Nephron (organoid): ENCODE results near the gene ZFP36L1.

Source experiments
- H3K27ac Mint-ChIP-seq, 3 experiments: 2 replicates each; pipeline ENCODE4 v1.8.0; 2020; ENCODE audit warnings: mixed read lengths in 3 of 3, mild to moderate bottlenecking in 2 of 3, moderate library complexity in 1 of 3
- H3K27me3 Mint-ChIP-seq: 2 replicates; pipeline ENCODE4 v1.8.0; 2021; ENCODE audit warnings: low read depth, mild to moderate bottlenecking, moderate library complexity, mixed read lengths
- H3K36me3 Mint-ChIP-seq: 2 replicates; pipeline ENCODE4 v1.8.0; 2020; ENCODE audit warnings: low read depth, mixed read lengths
- H3K4me1 Mint-ChIP-seq: 2 replicates; pipeline ENCODE4 v1.8.0; 2020; ENCODE audit warnings: mixed read lengths
- H3K4me3 Mint-ChIP-seq, 3 experiments: 2 replicates each; pipeline ENCODE4 v1.8.0; 2020; ENCODE audit warnings: mild to moderate bottlenecking in 3 of 3, mixed read lengths in 3 of 3, moderate library complexity in 2 of 3
- H3K9me3 Mint-ChIP-seq: 2 replicates; pipeline ENCODE4 v1.8.0; 2020; ENCODE audit warnings: mixed read lengths
- TF ChIP-seq, protein P1 (sequence below), 3 experiments: fragments of 200-600 bp; sonication (generic); IDR thresholded peaks; one replicate each; pipeline ENCODE4 v1.5.0; 2021; ENCODE audit warnings: antibody characterized with exemption in 3 of 3; ENCODE audit not compliant: unreplicated experiment in 3 of 3

ZFP36L1 gene

GRCh38 chr14:68820119-68820518, 27.3 kb upstream of the ZFP36L1 start:
- Mint-ChIP-seq H3K9me3 (no peaks in the 10 kb centered on the region), H3K36me3 (no peaks in the 10 kb centered on the region), H3K4me1 (peaks cover 59% of the 10 kb centered on the region)

GRCh38 chr14:68819260-68819691, 26.4 kb upstream of the ZFP36L1 start:
- Mint-ChIP-seq H3K4me1 (peaks cover 63% of the 10 kb centered on the region), H3K27ac (peak overlapping the region; percentile 48 to 100 (median 98)), H3K36me3 (no peaks in the 10 kb centered on the region), H3K4me3 (no peak overlapping the region), H3K27me3 (no peaks in the 10 kb centered on the region), H3K9me3 (no peaks in the 10 kb centered on the region)
- TF ChIP-seq, protein P1, sequence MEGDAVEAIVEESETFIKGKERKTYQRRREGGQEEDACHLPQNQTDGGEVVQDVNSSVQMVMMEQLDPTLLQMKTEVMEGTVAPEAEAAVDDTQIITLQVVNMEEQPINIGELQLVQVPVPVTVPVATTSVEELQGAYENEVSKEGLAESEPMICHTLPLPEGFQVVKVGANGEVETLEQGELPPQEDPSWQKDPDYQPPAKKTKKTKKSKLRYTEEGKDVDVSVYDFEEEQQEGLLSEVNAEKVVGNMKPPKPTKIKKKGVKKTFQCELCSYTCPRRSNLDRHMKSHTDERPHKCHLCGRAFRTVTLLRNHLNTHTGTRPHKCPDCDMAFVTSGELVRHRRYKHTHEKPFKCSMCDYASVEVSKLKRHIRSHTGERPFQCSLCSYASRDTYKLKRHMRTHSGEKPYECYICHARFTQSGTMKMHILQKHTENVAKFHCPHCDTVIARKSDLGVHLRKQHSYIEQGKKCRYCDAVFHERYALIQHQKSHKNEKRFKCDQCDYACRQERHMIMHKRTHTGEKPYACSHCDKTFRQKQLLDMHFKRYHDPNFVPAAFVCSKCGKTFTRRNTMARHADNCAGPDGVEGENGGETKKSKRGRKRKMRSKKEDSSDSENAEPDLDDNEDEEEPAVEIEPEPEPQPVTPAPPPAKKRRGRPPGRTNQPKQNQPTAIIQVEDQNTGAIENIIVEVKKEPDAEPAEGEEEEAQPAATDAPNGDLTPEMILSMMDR (IDR thresholded peaks at IDR 0.05; ENCODE audit: unreplicated experiment in 3 of 3): no peak

More at GRCh38 chr14:68820119-68820518, 27.3 kb upstream of the ZFP36L1 start:
- H3K27ac Mint-ChIP-seq: peak overlapping the region; percentile 48 to 100 (median 98)
- TF ChIP-seq, protein P1 (IDR thresholded peaks at IDR 0.05; ENCODE audit: unreplicated experiment in 3 of 3): no peak
- no peaks in the 10 kb centered on the region for H3K27me3 Mint-ChIP-seq
- H3K4me3 Mint-ChIP-seq: no peak overlapping the region

DNA sequence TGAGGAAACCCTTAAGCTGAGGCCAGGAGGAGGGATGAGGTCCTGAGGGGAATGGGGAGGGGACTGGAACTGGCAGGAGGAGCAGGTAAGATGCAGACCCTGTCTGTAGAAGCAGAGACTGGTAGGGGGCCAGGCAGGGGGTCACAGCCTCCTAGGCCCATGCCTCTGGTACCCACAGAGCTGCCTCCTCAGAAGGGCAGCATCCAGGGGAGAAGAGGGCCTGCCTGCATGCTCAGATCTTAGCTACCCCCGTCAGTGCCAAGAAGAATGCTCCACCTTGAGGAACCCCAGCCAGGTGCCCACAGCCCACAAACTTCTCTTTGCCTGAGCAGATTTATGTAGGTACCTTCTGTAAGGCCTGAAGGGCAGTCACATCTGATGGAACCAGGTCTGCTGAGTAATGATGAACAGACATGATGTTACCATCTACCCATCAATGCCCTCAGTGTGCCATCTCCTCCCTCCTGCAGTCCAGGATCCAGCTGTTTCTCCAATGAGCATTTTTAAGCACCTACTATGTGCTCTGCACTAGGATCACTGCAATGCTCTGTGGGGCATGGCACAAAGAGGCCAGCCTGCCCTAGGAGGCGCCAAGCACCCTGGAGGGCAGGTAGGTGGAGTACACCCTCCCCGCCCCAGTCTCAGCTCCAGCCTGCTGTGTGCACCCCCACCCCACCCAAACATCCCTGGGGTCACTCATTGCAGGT, 24.8 kb upstream of the ZFP36L1 start:
- H3K27me3 Mint-ChIP-seq: no peaks in the 10 kb centered on the region
- H3K4me3 Mint-ChIP-seq: peak overlapping the region in 2 of 3 experiments; percentile 29 to 79
- peak overlapping the region; percentile 98 to 100 (median 99) for H3K27ac Mint-ChIP-seq
- peaks cover 74% of the 10 kb centered on the region for H3K4me1 Mint-ChIP-seq
- TF ChIP-seq, protein P1 (IDR thresholded peaks at IDR 0.05; ENCODE audit: unreplicated experiment in 3 of 3): no peak
- no peaks in the 10 kb centered on the region for H3K36me3 Mint-ChIP-seq
- H3K9me3 Mint-ChIP-seq: no peaks in the 10 kb centered on the region

DNA sequence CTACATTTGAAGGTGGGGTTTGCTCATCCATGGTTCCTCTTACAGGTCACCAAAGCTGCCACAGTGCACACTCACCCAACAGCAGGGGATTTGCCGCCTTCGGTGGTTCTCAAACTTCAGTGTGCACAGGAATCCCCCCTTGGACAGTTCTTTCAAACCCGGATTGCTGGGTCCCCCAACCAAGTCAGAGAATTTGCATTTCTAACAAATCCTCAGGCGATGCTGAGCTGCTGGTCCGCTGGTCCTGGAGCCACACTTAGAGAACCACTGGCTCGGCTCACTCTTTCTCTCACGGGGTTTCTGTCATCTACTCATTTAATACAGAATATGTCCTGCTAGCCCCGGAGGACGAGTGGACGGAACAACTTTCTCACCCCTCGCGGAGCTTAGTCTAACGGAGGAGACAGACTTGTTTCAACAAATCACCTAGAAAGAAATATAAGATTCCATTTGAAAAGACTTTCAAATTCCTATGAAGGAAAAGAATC, 24.1 kb upstream of the ZFP36L1 start:
- peaks cover 79% of the 10 kb centered on the region for H3K4me1 Mint-ChIP-seq
- peak overlapping the region; percentile 57 to 79 (median 59) for H3K4me3 Mint-ChIP-seq
- no peaks in the 10 kb centered on the region for H3K9me3 Mint-ChIP-seq
- H3K36me3 Mint-ChIP-seq: no peaks in the 10 kb centered on the region
- peak overlapping the region; percentile 98 to 100 (median 99) for H3K27ac Mint-ChIP-seq
- no peaks in the 10 kb centered on the region for H3K27me3 Mint-ChIP-seq
- TF ChIP-seq, protein P1 (IDR thresholded peaks at IDR 0.05; ENCODE audit: unreplicated experiment in 3 of 3): peak in 1 of 3 experiments; percentile 8

DNA sequence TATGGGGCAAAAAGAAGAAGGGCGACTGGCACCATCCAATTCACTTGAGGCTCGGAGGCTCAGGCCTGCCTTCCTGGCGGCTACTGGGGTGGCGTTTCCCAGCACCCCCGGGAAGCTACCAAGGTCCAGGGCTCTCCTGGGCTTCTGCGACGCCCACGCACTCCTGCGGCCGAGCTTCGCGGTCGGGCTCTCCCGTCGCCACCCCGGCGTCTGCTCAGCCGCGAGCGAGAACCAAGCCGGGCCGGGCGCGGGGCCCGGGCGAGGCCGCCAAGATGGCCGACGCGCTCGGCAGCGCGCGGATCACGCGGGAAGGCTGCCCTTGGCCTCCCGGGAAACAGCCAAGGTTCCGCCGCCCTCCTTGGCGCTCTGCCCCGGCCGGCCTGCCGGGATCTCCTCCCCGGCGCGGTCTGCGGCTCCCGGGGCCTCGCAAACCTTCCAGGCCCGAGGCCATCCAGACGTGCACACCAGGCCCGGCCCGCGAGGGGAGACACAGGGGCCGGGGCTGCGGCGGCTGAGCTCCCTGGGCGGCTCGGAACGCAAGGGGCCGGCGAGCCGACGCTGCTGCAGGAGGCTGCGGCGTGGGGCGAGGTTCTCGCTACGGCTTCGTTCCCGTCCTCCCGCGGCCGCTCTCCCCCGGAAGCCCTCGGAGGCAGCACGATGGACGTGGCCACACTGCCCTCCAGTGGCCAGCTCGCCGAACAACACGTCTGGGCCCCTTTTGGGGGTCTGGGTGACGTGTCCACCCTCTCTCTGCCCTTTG, 23.5 kb upstream of the ZFP36L1 start:
- peaks cover 1% of the 10 kb centered on the region for H3K27me3 Mint-ChIP-seq
- peak overlapping the region; percentile 57 to 79 (median 66) for H3K4me3 Mint-ChIP-seq
- peak overlapping the region; percentile 99 to 100 (median 99) for H3K27ac Mint-ChIP-seq
- no peaks in the 10 kb centered on the region for H3K36me3 Mint-ChIP-seq
- H3K4me1 Mint-ChIP-seq: peaks cover 82% of the 10 kb centered on the region
- TF ChIP-seq, protein P1 (IDR thresholded peaks at IDR 0.05; ENCODE audit: unreplicated experiment in 3 of 3): peak; percentile 93 to 98 (median 98)
- no peaks in the 10 kb centered on the region for H3K9me3 Mint-ChIP-seq
